RWPE1 (cell line): ENCODE data around the gene FADS2.

Experiments used
- CTCF ChIA-PET: fragments of 350-600 bp; sonication (Branson Sonifier 250); formaldehyde crosslinking; extraction: SDS; loops from one replicate; lab custom pipeline; 2021; lab: Yijun Ruan, JAX
- POLR2A ChIA-PET: fragments of 400-600 bp; formaldehyde crosslinking; extraction: SDS; loops from one replicate; lab custom pipeline; 2020; ENCODE audit warnings: antibody characterized with exemption; ENCODE audit not compliant: low non-redundant PET; lab: Yijun Ruan, JAX
- DNase-seq: peaks from one replicate; pipeline ENCODE4 v3.0.0; 2012; ENCODE audit warnings: low spot score
- H3K27ac ChIP-seq: fragments of 450-650 bp; 2 replicates; pipeline ENCODE4 v1.5.1; 2017
- TF ChIP-seq, protein P1 (sequence below): fragments of 450-650 bp; conservative IDR thresholded peaks from 2 replicates; pipeline ENCODE4 v1.5.1; 2017; ENCODE audit warnings: low read depth, mild to moderate bottlenecking

The FADS2 gene

DNA sequence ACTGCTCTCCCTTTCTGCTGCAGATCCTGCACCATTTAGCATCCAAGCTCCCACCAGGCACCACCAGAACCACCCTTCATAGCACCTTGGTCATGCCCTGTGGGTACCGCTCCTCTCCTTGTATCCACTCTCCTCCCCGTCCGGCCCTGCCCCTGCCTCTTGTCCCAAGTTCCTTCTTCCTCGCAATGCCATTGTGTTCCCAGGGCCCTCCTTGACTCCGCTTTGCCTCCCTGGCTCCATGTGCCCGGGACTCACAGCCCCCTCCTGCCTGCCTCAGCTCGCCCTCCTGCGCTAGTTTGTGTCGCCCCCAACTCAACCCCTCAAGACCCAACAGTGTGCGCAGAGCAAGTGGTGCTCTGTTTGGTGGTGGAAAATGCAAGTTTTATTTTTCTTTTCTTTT, 10.8 kb downstream of the FADS2 start:
- POLR2A ChIA-PET, result no interaction called here
- peak overlapping the region; percentile 37 for H3K27ac ChIP-seq
- TF ChIP-seq, protein P1, sequence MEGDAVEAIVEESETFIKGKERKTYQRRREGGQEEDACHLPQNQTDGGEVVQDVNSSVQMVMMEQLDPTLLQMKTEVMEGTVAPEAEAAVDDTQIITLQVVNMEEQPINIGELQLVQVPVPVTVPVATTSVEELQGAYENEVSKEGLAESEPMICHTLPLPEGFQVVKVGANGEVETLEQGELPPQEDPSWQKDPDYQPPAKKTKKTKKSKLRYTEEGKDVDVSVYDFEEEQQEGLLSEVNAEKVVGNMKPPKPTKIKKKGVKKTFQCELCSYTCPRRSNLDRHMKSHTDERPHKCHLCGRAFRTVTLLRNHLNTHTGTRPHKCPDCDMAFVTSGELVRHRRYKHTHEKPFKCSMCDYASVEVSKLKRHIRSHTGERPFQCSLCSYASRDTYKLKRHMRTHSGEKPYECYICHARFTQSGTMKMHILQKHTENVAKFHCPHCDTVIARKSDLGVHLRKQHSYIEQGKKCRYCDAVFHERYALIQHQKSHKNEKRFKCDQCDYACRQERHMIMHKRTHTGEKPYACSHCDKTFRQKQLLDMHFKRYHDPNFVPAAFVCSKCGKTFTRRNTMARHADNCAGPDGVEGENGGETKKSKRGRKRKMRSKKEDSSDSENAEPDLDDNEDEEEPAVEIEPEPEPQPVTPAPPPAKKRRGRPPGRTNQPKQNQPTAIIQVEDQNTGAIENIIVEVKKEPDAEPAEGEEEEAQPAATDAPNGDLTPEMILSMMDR, result no peak
- DNase-seq, result no peak
- CTCF ChIA-PET, result interaction anchor here (0.6 kb wide), 1 partner anchor 221 kb away, joined by 3 read pairs; no protein-coding TSS in a partner anchor

DNA sequence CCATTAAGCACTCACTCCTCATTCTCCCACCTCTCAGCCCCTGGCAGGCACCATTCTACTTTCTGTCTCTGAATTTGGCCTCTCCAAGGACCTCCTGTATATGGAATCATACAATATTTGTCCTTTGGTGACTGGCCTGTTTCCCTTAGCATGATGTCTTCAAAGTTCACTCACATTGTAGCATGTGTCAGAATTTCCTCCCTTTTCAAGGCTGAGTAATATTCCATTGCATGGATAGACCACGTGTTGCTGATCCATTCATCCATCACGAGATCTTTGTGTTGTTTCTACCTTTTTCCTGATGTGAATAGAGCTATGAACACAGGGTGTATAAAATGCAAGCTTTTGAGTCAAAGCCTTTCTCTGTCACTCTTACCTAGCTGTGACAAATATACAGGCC, 11.6 kb downstream of the FADS2 start:
- H3K27ac ChIP-seq, result no peak overlapping the region
- TF ChIP-seq, protein P1, result no peak
- no peak for DNase-seq
- CTCF ChIA-PET, result interaction anchor here (0.5 to 1.1 kb wide), 3 partner anchors 32 to 243 kb away, joined by 3 to 4 read pairs (median 3); no protein-coding TSS in a partner anchor
- POLR2A ChIA-PET, result no interaction called here

DNA sequence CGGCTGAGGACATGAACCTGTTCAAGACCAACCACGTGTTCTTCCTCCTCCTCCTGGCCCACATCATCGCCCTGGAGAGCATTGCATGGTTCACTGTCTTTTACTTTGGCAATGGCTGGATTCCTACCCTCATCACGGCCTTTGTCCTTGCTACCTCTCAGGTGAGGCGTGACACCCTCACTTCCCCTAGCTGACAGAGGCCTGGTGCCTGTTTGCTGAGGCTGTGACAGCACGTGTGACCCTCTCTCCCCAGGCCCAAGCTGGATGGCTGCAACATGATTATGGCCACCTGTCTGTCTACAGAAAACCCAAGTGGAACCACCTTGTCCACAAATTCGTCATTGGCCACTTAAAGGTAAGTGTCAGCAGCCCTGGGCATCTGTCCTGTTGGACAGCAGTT, 12.3 kb downstream of the FADS2 start:
- ChIA-PET CTCF (interaction anchor here (0.5 to 1.1 kb wide), 3 partner anchors 31 to 242 kb away, joined by 3 to 4 read pairs (median 3); no protein-coding TSS in a partner anchor), POLR2A (no interaction called here)
- DNase-seq, result no peak
- TF ChIP-seq, protein P1, result no peak
- peak overlapping the region; percentile 39 for H3K27ac ChIP-seq

DNA sequence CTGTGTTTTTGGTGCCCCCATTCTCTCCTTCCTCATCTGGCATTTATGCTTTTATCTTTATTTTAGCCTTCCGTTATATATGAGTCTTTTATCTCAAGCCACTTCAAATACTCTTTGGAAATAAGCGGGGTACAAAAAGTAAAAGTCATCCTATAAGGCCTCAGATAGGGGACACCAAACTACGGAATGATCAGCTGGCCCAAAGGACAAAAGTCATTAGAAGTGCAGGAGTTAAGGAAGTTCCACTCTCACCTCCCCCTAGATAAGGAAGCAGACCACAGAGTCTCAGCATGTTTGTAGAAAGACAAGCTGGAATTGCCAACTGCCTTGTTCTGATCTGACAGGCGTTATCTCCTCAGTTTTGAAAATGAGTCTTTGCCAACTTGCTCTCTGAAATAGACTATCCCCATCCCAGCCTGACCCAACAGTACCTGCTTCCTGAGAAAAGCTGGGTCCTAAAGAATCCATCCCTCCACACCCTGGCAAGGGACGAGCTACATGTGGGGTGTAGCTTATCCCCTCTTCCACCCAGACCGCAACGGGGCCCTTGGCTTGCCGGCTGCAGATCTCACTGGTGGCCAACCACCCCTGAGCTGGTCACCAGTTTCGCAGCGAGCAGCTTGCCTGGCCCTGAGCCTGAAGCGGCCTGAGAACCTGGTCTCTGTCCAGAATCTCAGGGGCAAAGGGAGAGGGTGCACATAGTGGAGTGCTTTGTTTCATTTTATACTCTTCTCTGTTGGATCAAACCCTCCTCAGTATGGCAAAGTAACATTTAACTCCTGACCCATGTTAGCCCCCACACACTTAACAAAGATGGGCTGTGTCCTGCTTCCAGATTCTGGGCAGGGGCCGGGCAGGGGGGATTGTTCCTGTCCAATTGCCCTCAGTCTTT, 13.8 kb downstream of the FADS2 start:
- no peak for DNase-seq
- TF ChIP-seq, protein P1, result no peak
- CTCF ChIA-PET, result interaction anchor here (0.5 to 0.7 kb wide), 2 partner anchors 94 to 101 kb away, joined by 3 read pairs; no protein-coding TSS in a partner anchor
- H3K27ac ChIP-seq, result peak overlapping the region; percentile 46
- POLR2A ChIA-PET, result no interaction called here

DNA sequence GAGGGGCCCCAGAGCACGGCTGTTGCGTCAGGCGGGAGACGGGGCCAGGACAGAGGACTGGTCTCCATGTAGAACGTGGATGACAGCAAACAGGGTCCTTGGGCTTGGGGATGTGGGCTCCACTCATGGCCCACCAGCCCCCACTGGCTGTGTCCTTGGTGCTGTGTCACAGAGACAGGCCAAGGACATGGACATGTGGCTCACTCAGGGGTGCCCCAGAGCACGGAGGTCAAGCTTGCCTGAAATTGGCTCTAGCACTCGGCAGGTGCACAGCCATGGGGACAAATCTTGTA, 14.4 kb downstream of the FADS2 start:
- TF ChIP-seq, protein P1, result no peak
- ChIA-PET CTCF (no interaction called here), POLR2A (no interaction called here)
- H3K27ac ChIP-seq, result peak overlapping the region; percentile 46
- DNase-seq, result no peak

DNA sequence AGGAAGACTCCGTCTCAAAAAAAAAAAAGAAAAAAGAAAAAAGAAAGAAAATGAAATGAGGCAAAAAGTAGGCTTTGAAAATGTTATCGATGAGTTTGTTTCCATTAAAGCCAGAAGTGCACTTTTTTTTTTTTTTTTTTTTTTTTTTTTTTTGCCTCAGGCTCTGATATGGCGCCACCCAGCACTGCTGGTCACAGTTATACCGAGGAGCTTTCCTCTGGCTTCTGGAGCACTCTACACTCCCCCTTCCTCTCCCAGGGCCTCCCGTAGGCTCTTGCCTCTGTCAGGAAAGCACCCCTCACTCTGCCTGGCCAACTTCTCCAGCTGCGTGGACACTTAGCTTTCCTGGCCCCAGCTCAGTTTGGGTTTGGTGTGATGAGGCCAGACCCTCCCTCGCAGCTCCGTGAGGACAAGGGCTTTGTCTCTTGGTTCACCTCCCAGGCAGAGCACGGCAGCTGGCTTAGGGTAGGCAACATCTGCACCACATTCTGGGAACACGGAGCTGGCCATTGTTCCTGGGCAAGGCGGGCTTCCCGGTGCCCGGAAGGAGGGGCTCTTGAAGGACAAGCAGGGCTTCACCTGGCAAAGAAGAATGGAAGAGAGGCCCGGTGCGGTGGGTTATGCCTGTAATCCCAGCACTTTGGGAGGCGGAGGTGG, 16.9 kb downstream of the FADS2 start:
- H3K27ac ChIP-seq, result peak overlapping the region; percentile 42
- TF ChIP-seq, protein P1, result no peak
- ChIA-PET POLR2A (interaction anchor here (0.6 to 0.7 kb wide), 2 partner anchors 44 to 1075 kb away, joined by 6 to 14 read pairs; no protein-coding TSS in a partner anchor), CTCF (interaction anchor here (0.5 kb wide), 1 partner anchor 689 kb away, joined by 3 read pairs; no protein-coding TSS in a partner anchor)
- no peak for DNase-seq
